PFSK-1 (cell line): ENCODE data around the gene FOXP4.

Source experiments
- FOXP2 ChIP-seq: optimal IDR thresholded peaks from 2 replicates; pipeline ENCODE3; 2011; ENCODE audit warnings: borderline replicate concordance, control low read depth, inconsistent platforms; ENCODE audit not compliant: insufficient read depth; ENCODE audit errors: extremely low read length, extremely low read depth
- POLR2AphosphoS5 ChIP-seq: IDR thresholded peaks from 2 replicates; pipeline ENCODE4 v1.6.1; 2012; ENCODE audit warnings: low read depth, mild to moderate bottlenecking, control low read depth, low read length, moderate library complexity
- REST ChIP-seq, 2 experiments: IDR thresholded peaks; 2 replicates each; pipeline versions ENCODE4 v1.6.1 to v1.8.0; 2011 to 2012; ENCODE audit warnings: low read depth in 2 of 2, low read length in 2 of 2, control low read depth in 1 of 2, inconsistent platforms in 1 of 2, mild to moderate bottlenecking in 1 of 2, moderate library complexity in 1 of 2; ENCODE audit not compliant: insufficient read depth in 1 of 2
- SIN3A ChIP-seq: IDR thresholded peaks from 2 replicates; pipeline ENCODE4 v1.6.1; 2012; ENCODE audit warnings: mild to moderate bottlenecking, low read length, moderate library complexity, borderline replicate concordance; ENCODE audit not compliant: insufficient read depth
- TAF1 ChIP-seq: IDR thresholded peaks from 2 replicates; pipeline ENCODE4 v1.6.1; 2012; ENCODE audit warnings: low read length, control low read depth, borderline replicate concordance; ENCODE audit not compliant: insufficient read depth

GRCh38 chr6:41607036-41607435 is 60.9 kb downstream of the FOXP4 start:
- TF ChIP-seq POLR2AphosphoS5 (no peak), REST (IDR thresholded peaks at IDR 0.05; ENCODE audit: insufficient read depth in 1 of 2, low read depth in 2 of 2, low read length in 2 of 2) (no peak), TAF1 (no peak), SIN3A (no peak), FOXP2 (no peak)
